ENCODE measurements around the gene NPAS2.

DNA sequence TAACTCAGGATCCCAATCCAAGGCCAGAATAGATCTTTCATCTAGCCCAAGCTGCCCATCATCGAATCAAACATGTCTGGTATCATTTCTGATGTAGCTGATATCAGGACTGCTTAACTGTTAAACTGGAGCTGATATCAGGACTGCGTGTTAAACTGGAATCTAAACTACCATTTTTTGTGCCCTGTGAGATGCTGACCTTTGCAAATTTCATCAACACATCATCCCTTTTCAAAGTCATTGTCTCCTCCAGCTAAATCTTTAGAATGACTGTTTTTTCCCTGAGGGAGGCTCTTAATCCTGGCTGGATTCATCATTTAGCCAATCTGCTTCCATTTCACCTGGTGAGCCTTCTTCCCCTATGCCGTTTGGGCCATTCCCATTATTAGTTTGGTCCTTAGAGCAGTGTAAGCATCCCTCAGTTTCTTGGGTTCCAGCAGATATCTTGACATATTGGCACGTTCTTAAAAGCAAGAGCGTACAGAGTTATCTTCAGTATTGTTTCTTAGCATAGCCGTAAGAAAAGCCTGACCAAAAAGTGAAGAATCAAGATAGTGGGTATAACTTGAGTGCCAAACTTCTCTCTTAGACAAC lies 194.4 kb downstream of the NPAS2 start:
- TF ChIP-seq EZH2 (IDR thresholded peaks at IDR 0.05) (no peak), CTCF (IDR thresholded peaks at IDR 0.05) (no peak)
